Stimulated activated CD8-positive, alpha-beta memory T cell treated with anti-CD3 and anti-CD28 coated beads, Interleukin-7, amount 100 ng/mL, for 4 hours (primary cell): ENCODE data around the gene PRR14L.
"Not testable (repeated sequence)": the region's sequence is repeated elsewhere in the genome, so short reads cannot be mapped to it uniquely, and the experiment has no call there.

Experiments
- DNase-seq, 2 donors: peaks; one replicate each; pipeline ENCODE4 v3.0.0-alpha.2; 2020; ENCODE audit warnings: low read depth in 2 of 2

The PRR14L gene

GRCh38 chr22:31681349-31682345 is 68.3 kb downstream of the PRR14L start:
- DNase-seq: no peak

GRCh38 chr22:31680861-31681341 is 69.0 kb downstream of the PRR14L start:
- DNase-seq: no peak

- DNase-seq: no peak
These were observed 71.2 kb downstream of the PRR14L start for GRCh38 chr22:31678748-31679147.

DNA sequence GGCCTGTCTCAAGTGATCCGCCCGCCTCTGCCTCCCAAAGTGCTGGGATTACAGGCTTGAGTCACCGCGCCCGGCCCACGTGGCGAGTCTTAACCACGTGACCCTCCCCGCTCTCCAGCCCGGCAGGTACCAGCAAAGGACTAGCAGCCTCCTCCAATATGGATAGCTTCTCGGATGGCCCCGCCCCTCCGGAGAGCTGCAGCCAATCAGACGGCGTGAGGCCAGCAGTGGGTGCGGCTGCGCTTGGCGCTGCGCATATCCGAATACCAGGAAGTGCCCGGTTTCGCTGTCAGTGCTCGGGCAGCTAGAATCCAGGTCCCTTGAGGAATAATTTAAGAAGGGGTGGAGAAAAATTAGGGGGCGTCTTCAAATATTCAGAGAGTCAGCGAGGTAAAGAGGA is 73.2 kb downstream of the PRR14L start:
- DNase-seq: peak; percentile 88 to 90

DNA sequence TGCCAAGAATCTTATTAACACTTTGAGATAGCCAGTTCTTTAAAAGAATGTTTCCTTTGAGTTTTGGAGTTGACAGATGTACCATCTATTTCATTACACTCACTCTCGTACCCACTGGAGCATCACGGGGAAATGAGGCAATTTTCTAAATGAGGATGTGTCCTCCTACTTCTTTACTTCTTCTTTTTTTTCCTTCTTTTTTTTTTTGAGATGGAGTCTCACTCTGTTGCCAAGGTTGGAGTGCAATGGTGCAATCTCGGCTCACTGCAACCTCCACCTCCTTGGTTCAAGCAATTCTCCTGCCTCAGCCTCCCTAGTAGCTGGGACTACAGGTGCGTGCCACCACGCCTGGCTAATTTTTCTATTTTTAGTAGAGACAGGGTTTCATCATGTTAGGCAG is 75.7 kb downstream of the PRR14L start:
- not testable (repeated sequence) for DNase-seq

- DNase-seq: not testable (repeated sequence)
These were observed 81.1 kb downstream of the PRR14L start for GRCh38 chr22:31668849-31669248.

GRCh38 chr22:31662668-31663037 is 87.3 kb downstream of the PRR14L start:
- DNase-seq: no peak

DNA sequence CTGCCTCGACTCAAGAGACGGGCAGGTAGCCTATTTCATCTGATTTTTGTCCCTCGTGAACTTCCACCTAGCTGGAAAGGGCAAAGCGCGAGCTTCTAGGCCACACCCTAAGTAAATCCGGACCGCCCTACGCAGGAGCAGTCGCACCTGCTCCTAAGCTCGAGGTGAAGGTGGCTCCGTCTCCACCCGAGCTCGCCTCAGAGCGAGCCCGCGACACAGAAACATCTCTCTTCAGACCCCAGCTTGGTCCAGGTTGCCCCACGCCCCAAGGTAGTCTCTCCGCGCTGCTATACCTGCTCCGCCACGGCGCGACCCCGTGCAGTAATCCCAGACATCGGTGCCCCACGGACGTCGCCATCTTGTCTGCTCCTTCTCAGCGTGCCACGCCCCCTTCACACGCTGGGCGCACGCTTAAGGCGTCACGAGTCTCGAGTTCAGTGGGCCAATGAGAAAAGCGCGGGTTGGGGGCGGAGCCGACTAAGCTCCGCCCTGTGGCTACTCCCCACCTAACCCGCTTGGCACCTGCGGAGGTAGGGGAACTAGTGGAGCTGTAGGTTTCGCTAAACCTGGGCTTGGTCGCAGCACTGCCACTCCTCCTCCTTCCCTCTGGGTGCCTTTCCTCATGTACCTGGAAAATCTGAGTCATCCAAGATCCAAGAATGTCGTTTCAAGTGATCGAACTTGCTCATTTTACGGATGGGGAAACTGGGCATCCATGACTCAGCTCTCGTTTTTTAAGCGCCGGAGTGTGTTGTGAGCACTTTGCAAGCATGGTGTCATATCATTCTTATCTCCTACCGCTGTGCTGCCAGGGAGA is 87.9 kb downstream of the PRR14L start, which contains the start of gene PISD:
TSS of gene PISD (minus strand) at position 365 of the 817 bp plus-strand sequence. CDS start at position 358, 7 bp downstream.
- peak; percentile 94 to 95 for DNase-seq

GRCh38 chr22:31660860-31661341 is 89.0 kb downstream of the PRR14L start:
- DNase-seq: peak in 1 of 2 donors; percentile 18

DNA sequence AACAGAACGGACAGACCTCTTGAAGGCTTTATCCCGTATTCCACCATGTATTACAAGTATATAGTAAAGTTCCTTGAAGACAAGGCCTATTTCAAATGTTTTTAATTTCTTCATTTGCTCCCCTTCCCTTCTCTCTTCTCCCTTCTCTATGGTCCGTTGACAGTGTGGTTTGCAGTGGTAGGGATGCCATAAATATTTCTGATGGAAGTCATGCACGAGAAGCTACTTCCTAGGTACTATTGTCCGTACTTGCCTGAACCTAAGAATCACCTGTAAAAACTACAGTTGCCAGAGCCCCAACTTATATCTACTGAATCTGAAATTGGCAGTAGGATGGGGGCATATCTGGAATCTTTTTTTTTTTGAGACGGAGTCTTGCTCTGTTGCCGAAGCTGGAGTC is 90.7 kb downstream of the PRR14L start:
- DNase-seq: no peak

DNA sequence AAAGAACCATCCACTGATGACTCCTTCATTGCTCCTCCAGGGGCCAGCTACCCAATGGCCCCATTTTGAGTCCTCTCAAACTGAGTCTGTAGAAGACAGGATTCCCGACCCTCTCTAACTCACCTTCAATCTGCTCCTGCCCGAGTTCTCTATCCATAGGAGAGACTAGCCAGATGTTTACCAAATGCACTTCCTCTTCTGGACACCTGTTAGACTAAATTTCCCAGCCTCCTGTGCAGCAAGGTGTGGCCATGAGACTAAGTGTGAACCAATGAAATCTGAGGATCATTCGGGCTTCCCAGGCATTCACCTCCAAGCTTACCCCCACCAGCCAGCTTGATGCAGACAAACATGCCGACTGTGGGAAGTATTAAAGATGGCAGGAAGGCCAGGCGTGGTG is 95.5 kb downstream of the PRR14L start:
- no peak for DNase-seq

DNA sequence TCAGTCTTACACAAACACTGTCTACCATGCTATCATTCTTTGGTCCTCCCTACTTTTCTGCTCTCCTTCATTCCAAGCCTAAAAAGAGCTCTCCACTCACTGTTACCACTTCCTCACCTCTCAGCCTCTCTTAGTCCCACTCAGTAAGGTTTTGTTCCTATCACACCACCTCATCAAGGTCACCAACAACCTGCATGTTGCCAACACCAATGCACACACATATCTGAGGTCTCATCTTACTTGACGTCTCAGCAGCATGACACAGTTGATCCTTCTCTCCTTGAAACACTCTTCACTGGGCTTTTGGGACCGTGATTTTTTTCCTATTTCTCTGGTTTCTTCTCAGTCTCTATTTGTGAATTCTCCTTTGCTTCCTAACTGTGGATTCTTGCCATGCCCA is 96.0 kb downstream of the PRR14L start:
- DNase-seq: no peak

- no peak for DNase-seq
These were observed 96.8 kb downstream of the PRR14L start for GRCh38 chr22:31652911-31653684.

- no peak for DNase-seq
These were observed 97.8 kb downstream of the PRR14L start for GRCh38 chr22:31652088-31652487.

- no peak for DNase-seq
These were observed 98.3 kb downstream of the PRR14L start for GRCh38 chr22:31651664-31652063.

- no peak for DNase-seq
These were observed 99.5 kb downstream of the PRR14L start for GRCh38 chr22:31650391-31650790.

GRCh38 chr22:31647523-31648320 is 102.2 kb downstream of the PRR14L start:
- DNase-seq: no peak

GRCh38 chr22:31647066-31647465 is 102.9 kb downstream of the PRR14L start:
- no peak for DNase-seq

GRCh38 chr22:31646186-31647019 is 103.5 kb downstream of the PRR14L start:
- peak in 1 of 2 donors; percentile 36 for DNase-seq
